T follicular helper cell (primary cell): Measurements from ENCODE around the gene USP16.
"Not testable (repeated sequence)": the region's sequence is repeated elsewhere in the genome, so short reads cannot be mapped to it uniquely, and the experiment has no call there.

Source experiments
- DNase-seq: peaks from one replicate; pipeline ENCODE4 v3.0.0-alpha.2; 2020; ENCODE audit warnings: low read depth
- total RNA-seq, 2 experiments: gene quantifications; one replicate each; lab custom pipeline; 2026; lab: John Stamatoyannopoulos, UW

Gene USP16
- 137 to 183 reads per million in 2 experiments for total RNA-seq

GRCh38 chr21:29024474-29025327 lies at the start of gene USP16:
Gene USP16, plus strand, starts transcription at chr21:29024668. Its CDS starts 3,246 bp downstream, at chr21:29027914.
- peak; percentile 90 for DNase-seq

GRCh38 chr21:28975397-28975796 lies 49.1 kb upstream of the USP16 start:
- DNase-seq: no peak

- DNase-seq: no peak
These were observed 45.4 kb upstream of the USP16 start for GRCh38 chr21:28979092-28979491.

- no peak for DNase-seq
These were observed 41.8 kb upstream of the USP16 start for GRCh38 chr21:28982637-28983036.

- no peak for DNase-seq
These were observed 37.8 kb upstream of the USP16 start for GRCh38 chr21:28986677-28987076.

- not testable (repeated sequence) for DNase-seq
These were observed 36.3 kb upstream of the USP16 start for GRCh38 chr21:28988146-28988545.

GRCh38 chr21:28991861-28992525 lies 32.5 kb upstream of the USP16 start:
- no peak for DNase-seq

GRCh38 chr21:28992526-28993292 lies 31.8 kb upstream of the USP16 start, which contains the start of gene LTN1:
Gene LTN1, minus strand, starts transcription at chr21:28992877. Its CDS starts 72 bp downstream, at chr21:28992805.
- DNase-seq: peak; percentile 98

- DNase-seq: no peak
These were observed 31.2 kb upstream of the USP16 start for GRCh38 chr21:28993293-28993629.

- peak; percentile 94 for DNase-seq
These were observed 21.9 kb upstream of the USP16 start for GRCh38 chr21:29002442-29003144.

- no peak for DNase-seq
These were observed 18.8 kb upstream of the USP16 start for GRCh38 chr21:29005696-29006095.

- DNase-seq: no peak
These were observed 17.3 kb upstream of the USP16 start for GRCh38 chr21:29007135-29007534.

GRCh38 chr21:29007810-29008209 lies 16.7 kb upstream of the USP16 start:
- DNase-seq: no peak

- DNase-seq: no peak
These were observed 16.1 kb upstream of the USP16 start for GRCh38 chr21:29008367-29008766.

- not testable (repeated sequence) for DNase-seq
These were observed 13.2 kb upstream of the USP16 start for GRCh38 chr21:29011236-29011635.

- no peak for DNase-seq
These were observed 6.7 kb upstream of the USP16 start for GRCh38 chr21:29017639-29018237.

GRCh38 chr21:29018540-29018939 lies 5.9 kb upstream of the USP16 start:
- no peak for DNase-seq

GRCh38 chr21:29022166-29022565 lies 2.3 kb upstream of the USP16 start:
- no peak for DNase-seq

- no peak for DNase-seq
These were observed 853 bp downstream of the USP16 start for GRCh38 chr21:29025328-29025713.

- DNase-seq: no peak
These were observed 5.1 kb downstream of the USP16 start for GRCh38 chr21:29029524-29029923.

GRCh38 chr21:29030909-29031308 lies 6.4 kb downstream of the USP16 start:
- DNase-seq: no peak
